Measurements from ENCODE around the gene ANO9.

DNA sequence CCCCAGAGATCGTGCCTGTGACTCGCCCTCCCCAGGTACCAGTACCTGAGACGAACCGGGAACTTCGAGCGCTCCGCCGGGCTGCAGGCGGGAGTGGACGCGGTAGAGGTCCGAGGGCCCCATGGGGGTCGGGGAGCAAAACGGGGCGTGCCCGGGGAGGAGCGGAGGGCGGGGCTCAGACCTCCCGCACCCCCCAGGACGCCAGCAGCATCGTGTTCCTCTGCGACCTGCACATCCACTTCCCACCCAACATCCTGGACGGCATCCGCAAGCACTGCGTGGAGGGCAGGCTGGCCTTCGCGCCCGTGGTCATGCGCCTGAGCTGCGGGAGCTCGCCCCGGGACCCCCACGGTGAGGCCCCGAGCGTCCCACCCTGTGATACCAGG lies 61.7 kb downstream of the ANO9 start:
- TF ChIP-seq POLR2A (IDR thresholded peaks at IDR 0.05): no peak
- TF ChIP-seq, protein P1, sequence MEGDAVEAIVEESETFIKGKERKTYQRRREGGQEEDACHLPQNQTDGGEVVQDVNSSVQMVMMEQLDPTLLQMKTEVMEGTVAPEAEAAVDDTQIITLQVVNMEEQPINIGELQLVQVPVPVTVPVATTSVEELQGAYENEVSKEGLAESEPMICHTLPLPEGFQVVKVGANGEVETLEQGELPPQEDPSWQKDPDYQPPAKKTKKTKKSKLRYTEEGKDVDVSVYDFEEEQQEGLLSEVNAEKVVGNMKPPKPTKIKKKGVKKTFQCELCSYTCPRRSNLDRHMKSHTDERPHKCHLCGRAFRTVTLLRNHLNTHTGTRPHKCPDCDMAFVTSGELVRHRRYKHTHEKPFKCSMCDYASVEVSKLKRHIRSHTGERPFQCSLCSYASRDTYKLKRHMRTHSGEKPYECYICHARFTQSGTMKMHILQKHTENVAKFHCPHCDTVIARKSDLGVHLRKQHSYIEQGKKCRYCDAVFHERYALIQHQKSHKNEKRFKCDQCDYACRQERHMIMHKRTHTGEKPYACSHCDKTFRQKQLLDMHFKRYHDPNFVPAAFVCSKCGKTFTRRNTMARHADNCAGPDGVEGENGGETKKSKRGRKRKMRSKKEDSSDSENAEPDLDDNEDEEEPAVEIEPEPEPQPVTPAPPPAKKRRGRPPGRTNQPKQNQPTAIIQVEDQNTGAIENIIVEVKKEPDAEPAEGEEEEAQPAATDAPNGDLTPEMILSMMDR (IDR thresholded peaks at IDR 0.05): no peak
